Measurements from ENCODE around the gene LRP1.

DNA sequence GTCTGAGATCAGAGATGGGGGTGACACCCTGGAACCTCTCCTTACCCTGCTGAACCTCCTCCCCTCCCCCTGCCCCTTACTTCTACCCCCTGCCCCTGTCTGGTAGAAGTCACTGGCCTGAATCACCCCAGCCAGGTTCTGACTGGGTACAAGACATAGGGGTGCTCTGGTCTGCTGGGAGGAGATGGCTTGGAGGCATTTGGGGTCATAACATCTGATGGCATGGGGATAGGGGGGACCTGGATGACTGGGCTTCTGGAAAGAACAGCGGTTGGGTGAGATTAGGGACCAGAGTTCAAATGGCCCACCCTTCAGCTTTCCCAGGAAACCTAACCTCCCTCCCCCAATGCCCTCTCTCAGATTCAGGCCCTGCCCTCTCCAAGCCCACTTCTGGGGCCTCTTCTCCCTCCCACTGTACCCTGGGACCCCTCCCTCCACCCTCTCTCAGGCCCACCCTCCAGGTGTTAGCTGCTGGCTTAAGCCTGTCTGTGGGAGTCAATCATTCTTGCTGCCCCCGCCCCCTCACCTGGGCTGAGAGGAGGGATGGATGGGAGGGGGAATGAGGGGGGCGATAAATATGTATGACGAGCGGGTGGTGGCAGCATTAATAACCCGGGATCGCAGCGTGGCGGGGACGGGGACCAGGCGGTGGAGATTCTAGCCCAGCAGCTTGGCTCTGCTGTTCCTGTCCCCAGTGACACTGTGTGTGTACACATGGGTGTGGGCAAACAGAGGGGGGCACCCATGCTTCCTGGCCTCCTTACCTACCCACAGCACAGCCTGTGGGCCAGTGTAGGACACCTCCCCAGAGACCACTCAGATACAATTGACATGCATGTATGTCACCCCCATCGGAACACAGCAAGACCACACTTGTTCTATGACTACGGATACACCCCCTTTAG lies 94.3 kb downstream of the LRP1 start:
- TF ChIP-seq, protein P1, sequence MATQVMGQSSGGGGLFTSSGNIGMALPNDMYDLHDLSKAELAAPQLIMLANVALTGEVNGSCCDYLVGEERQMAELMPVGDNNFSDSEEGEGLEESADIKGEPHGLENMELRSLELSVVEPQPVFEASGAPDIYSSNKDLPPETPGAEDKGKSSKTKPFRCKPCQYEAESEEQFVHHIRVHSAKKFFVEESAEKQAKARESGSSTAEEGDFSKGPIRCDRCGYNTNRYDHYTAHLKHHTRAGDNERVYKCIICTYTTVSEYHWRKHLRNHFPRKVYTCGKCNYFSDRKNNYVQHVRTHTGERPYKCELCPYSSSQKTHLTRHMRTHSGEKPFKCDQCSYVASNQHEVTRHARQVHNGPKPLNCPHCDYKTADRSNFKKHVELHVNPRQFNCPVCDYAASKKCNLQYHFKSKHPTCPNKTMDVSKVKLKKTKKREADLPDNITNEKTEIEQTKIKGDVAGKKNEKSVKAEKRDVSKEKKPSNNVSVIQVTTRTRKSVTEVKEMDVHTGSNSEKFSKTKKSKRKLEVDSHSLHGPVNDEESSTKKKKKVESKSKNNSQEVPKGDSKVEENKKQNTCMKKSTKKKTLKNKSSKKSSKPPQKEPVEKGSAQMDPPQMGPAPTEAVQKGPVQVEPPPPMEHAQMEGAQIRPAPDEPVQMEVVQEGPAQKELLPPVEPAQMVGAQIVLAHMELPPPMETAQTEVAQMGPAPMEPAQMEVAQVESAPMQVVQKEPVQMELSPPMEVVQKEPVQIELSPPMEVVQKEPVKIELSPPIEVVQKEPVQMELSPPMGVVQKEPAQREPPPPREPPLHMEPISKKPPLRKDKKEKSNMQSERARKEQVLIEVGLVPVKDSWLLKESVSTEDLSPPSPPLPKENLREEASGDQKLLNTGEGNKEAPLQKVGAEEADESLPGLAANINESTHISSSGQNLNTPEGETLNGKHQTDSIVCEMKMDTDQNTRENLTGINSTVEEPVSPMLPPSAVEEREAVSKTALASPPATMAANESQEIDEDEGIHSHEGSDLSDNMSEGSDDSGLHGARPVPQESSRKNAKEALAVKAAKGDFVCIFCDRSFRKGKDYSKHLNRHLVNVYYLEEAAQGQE (IDR thresholded peaks at IDR 0.05; ENCODE audit: insufficient read depth in 1 of 2, low read depth in 2 of 2, low read length in 2 of 2), result no peak
- no peak for TF ChIP-seq POLR2AphosphoS5 (IDR thresholded peaks at IDR 0.05; ENCODE audit: low read depth, low read length)
- TF ChIP-seq TAF1 (IDR thresholded peaks at IDR 0.05; ENCODE audit: borderline replicate concordance, insufficient read depth, low read length), result no peak
- no peak for TF ChIP-seq SIN3A (IDR thresholded peaks at IDR 0.05; ENCODE audit: borderline replicate concordance, insufficient read depth, low read length)

All from PFSK-1 (cell line).